Fibroblast of skin of scalp (primary cell): ENCODE data around the gene SNED1.

Experiments
- DNase-seq: peaks from one replicate; pipeline ENCODE4 v3.0.0-alpha.2; 2013

The SNED1 gene

DNA sequence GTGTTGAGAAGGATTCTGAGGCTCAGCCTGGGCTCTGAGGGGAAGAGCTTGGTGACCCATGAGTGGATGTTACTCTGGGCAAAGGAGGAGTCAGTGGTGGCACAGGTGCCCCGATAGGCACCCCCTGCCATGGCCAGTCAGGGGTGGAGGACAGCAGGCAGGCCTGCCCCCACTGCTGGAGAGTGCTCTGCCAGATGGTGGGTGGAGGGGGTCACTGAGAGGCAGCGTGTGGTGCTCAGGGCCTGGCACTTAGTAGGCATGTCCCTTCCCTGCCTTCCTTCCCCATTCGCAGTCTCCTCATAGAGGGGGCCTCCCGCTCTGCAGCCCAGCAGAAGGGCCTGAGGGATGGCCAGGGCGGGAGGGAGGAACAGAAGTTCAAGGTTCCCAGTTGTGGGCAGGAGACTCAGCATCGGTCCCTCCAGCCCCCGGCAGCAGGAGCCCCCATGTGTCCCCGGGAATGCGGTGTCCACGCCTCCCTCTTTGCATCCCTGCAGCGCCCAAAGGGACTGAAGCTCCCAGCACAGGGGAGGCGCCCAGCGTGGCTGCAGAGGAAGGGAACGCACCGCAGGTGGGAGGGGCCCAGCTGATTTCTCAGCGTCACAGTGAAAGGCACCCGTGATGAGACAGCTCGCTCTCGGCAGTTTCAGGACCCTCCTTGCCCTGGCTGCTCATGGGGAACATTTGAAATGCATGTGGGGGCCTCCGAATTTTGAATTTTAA is 5.7 kb upstream of the SNED1 start:
- no peak for DNase-seq

DNA sequence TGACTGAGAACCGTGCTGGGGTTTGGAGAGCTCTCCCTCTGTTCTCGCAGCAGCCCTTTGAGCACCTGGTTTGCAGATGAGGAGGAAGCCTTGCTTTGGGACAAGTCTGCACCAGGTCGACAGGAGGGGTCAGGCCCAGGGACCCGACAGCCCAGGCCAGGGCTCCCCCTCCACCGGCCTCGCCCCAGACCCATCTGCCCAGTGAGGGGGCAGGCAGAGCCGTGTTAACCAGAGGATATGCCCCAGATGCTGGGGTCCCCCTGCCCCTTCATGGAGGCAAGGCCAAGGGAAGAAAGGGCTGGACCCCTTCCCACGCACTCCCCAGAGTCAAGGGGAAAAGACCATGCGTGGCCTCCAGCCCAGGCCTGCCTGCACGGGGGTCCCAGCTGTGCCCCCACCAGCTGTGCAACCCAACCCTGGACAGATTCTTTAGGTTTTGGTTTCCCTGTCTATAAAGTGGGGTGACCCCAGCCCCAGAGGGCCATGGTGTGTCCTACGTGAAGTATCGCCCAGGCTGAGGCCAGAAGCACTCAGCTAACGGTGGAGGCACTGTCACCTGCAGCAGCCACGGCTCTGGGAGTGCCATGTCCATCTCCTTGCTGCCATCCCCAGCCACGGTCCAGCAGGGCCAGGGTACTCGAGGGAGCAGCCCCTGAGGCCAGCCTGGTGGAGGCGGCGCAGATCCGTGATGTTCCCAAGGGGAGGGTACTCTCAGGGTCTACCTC is 4.8 kb upstream of the SNED1 start:
- no peak for DNase-seq

DNA sequence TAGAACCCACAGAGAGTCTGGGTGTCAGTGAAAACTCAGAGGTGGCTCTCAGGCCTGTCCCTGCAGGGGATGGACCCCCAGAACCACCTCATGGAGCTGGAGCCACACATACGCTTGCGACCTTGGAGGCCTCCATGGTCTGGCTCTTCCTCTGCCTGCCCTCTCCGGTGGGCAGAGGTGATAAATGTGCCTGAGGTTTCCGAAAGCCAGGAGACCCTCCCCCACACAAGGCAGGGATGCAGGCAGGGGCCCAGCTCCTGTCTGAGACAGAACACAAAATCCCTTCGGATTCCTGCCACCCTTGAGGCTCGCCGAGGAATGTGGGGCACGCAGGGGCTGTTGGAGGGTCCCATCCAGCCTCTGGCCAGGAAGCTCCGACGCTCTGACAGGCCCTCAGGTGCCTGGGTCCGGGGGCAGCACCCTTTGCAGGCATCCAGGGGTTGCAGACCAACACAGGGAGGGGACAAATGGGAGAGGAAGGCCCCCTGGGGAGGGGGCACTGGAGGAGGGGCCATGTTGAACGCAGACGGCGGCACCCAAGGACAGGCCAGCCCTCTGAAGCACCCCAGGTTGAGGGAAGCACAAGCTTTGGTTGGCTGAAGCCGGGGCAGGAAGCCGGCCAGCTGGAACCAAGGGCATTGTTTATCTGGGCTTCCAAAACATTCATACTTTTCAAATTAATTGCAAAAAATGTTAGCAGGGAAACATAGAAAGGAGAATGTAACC is 4.1 kb upstream of the SNED1 start:
- DNase-seq, result no peak

DNA sequence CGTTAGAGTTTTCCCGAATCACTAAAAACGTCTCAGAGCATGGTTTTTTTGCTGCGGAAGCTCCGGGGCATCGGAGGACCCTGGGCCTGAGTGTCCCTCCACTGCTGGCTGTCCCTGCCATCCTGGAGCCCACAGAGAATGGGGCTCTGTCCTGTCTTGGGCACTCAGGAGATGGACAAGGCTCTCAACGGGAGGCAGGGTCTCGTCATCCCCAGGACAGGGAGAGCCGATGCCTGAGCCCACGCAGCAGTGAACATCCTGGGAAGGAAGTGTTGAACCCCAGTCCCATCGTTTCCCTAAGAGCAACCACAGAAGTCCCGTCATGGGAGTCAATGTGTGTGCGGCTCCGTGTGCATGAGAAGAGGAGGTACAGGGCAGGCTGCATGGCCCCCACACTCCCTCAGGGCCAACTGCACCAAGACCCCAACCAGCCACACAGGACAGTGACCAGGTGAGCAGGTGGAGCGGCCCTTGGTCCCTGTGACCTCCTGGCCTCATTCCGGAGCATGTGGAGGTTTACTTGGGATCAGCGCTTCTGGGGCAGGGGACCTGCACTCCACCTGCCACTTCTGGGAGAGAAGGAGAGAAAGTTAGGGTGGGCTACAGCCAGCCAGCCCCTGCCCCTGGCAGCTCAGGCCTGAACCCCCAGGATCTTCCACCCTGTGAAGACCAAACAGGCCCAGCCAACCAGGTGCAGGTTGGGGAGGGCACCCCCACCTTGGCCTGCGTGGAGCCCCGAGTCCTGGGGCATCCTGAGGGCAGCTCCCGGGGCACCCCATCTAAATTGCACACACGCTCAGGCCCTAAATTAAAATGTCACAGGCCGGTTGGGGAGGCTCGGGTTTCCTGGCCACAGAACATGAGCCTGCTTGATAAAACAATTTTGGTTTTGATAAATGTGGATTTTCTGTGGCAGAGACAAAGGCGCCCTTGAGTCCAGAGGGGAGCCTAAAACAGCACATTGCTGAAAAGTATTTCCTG is 3.1 kb upstream of the SNED1 start:
- DNase-seq, result no peak

DNA sequence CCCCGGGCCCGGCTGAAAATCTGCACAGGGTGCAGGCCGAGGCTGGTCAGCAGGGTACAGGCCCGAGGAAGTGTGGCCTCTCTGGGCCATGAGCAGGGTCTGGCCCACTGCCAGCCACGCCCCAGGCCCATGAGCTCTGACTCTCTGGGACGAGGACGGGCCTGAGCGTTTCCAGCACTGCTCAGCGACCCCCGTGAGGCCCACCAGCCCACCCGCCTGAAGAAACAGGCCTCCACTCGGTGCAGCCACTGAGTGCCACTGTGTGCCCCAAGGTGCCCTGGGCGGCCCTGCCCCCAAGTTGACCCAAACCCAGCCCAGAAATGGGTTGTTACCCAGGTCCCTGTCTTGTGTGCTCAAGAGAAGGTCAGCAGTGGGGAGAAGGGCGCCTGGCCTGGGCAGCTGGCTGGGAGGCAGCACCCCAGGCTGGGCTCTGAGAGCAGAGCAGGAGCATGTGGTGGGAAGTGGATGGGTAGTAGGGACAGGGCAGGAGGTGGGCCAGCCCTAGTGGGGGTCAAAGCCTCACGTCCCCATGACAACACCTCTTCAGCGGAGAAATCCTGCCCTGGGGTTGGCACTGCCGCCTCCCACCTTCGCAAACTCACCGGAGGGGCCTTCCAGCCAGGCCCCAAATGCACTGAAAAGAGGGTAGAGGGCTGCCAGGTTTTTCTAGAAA is 2.1 kb upstream of the SNED1 start:
- no peak for DNase-seq

DNA sequence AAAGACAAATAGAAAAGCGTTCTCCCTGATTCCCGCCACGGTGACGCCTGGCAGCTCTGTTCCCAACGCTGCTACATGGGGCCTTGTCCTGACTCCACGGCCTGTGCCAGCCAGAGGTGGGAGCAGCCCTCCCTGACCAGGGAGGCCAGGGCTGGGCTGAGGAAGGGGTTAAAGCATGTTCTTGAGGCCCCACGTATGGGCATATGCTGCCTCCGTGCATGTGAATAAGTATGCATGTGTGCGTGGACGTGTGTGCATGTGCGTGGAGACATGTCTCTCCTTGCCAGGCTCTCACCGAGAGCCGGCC is 1.6 kb upstream of the SNED1 start:
- no peak for DNase-seq

DNA sequence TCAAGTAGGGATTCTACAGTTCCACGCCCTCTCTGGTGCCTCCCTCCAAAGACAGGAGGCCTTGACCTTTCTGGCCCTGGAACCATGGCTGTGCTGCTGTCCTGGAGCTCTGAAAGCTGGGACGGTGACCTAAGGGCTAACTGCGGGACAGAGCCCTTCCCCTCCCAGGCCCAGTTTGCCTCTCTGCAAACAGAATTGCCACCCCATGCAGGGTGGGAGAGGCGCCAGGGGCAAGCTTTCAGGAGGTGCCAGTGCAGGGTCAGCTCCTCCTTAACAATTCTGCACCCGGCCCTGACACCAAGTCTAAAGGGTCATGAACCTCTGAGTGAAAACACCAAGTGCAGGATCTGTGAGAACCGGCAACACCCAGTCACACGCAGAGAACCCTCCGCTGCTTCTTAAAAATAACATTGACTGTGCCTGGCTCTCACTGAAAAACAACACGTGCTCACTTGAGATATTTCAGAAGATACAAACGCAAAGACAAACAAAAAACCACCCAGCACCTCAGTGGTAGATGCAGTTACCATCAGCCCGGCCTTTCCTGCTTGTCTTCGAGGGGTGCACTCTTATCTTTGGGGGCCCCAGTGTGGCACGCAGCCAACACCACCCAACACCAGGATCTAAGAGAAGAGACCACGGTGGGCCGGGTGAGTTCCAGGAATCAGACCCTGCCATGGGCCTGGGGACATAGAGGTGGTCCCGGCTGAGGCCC is 1.1 kb upstream of the SNED1 start:
- peak; percentile 13 for DNase-seq

DNA sequence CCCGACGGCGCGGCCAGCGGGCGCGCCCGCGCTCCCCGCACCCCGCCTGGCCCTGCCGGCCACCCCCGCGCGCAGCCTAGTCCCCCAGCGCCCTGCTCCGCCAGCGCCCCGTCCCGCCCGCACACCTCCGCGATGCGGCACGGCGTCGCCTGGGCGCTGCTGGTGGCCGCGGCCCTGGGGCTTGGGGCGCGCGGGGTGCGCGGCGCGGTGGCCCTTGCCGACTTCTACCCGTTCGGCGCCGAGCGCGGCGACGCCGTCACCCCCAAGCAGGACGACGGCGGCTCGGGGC is 232 bp downstream of the SNED1 start:
- no peak for DNase-seq

DNA sequence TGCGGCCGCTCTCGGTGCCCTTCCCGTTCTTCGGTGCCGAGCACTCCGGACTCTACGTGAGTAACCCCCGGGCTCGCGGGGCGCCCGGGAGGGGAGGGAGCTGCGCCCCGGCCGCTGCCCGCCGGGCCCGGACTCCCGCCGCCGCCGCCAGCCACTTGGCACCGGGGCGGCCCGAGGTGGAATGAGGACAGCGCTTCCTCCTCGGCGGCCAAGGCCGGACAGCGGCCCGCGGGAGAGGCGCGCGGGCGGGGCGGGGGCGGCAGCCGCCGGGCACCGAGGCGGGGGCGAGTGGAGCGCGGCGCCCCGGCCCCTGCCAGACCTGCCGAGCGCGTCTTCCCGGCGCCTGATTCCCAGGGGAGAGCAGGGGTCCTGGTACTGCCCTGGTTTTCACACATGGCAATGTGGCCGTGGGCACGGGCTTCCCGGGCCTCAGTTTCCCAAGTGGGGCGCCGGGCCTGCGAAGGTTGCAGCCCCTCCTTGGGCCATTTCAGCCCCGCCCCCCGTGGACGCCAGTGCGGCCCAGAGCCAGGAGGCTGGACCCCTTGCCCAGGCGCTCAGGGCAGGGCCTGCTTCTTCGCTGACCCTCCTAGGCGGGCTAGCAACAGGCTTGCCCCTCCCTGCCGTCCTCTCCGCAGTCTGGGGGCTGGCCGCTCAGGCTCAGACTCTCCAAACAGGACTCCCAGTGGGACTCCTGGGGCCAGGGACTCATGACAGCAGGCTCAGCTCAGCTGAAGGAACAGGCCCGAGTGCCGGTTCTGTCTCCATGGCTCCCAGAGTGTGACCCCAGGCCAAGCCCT is 775 bp downstream of the SNED1 start:
- DNase-seq, result peak; percentile 12

DNA sequence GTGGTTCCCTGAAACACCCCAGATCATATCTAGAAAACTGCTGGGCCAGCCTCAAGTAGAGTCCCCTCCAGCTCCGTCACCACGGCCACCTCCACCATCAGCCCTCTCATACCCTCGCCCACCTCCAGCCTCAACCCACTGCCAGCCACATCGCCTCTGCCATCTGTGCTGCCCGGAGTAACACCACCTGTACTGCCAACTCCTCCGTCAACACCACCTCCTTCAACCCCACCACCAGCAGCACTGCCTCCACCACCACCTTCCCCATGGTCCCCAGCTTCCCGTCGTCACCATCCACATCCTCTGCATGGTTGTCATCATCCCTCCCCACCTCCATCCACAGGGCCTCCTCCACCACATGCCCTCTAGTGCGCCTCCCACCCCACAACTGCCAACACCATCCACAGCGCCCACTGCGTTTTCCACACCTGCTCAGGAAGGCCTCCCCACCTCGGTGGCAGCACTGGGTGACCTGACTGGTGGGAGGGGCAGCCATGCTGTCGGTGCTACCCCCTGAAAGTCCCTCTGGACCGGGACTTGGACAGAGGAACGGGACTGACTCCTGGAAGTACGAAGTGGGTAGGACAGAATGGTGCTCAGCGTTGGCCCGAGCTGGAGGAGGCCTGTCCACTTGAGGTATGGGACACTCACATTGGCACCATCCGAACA is 1.6 kb downstream of the SNED1 start:
- DNase-seq, result no peak

DNA sequence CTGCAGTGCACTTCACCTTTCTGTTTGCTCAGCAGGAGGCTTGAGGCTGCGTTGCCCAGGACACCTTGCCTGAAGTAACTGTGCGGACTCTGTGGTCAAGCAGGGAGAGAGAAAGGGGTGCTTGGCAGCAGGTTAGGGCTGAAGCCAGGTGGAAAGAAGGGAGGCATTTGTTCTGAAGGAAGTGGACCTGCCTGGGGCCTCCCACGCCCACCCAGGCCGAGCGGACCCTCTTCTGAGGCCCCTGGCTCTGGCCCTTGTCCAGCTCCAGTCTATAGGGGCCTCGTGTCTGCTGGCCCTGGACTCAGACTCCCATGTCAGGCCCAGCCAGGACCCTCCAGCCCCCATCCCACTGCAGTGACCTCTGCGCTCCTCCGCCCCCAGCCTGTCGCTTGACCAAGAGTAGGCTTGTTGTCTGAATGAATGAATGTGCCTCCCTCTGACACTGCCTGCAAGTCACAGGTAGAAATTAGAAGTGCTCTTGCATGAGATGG is 2.5 kb downstream of the SNED1 start:
- DNase-seq, result no peak

DNA sequence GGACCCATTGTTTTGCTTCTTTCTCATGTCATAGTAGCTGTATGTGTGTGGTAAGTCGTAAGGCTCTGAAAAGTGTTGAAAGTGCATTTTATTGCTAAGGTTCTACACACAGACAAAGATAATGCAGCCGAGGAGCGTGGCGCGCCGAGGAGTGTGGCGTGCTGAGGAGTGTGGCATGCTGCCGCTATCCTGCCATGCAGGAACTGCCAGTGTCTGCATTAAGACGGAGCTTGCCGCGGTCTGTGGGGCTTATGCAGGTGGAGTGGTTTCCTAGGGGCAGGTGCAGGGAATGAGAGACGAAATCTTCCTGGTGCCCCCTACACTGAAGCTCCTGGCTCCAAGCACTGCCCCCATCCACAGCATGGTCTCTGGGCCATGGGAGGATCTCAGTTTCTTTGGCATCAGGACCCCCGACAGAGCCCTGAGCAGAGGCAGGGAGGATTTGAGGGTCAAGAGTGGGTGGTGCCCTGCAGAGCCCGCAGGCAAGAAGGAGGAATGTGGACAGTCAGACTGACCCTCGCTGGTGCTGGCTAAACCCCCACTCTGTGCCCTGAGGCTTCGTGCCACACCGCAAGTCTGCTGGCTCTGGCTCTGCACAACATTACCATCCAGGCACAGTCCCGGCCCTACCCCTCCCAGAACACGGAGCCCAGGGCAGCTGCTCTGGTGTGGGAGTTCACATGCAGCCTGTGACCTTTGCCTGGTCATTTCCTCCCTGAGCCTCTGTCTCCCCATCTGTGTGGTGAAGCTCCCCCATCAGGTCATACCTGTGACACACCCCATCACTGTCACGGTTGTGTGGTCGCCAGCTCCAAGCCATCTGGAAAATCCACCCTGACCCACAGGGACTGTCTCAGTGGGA is 3.2 kb downstream of the SNED1 start:
- DNase-seq, result no peak

DNA sequence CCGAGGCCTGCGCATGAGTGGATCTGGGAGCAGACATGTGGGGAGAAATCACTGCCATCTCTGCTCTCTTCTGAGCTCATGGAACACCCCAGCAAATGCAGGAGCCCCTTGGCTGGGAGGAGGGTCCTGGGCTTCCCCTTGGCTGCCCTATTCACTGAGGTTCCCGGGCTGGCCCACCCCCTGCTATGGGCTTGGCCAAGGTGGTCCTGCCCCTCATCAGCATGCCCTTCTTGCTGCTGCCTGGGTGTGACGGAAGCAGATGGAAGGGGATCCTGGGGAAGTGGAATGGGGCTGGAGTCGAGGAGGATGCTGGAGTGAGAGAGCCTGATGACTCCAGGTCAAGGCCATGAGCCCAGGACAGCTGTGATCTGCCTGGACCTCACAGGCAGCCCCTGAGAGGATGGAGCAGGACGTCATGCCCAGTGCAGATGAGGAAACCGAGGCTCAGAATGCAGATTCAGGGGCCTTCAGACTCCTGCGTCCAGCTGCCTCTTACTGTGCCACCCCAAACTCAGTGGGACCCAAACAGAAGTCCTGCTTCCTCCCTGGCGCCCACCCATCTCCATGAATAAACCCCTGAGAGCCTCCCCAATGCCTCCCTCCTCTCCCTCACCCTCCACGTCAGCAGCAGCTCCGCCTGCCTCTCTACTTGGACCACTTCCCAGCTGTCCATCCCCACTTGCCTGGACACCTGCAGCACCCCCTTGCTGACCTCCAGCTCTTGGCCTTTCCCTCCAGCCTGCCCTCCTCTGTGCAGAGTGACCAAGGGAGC is 4.0 kb downstream of the SNED1 start:
- DNase-seq, result no peak

DNA sequence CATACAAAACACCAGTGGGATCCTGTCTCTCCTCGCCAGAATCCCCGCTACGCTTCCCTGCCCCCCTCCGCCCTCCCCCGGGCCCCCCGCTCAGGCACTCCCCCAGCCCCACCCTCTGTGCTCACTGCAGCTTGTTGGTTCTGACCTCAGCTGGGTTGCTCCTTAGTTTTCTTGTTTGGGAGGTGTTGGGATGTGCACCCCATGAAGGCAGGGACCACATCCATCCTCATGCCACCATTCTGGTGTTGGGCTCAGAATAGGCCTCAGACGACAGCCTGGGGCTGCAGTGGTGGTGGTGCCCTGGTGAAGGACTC is 4.6 kb downstream of the SNED1 start:
- no peak for DNase-seq

DNA sequence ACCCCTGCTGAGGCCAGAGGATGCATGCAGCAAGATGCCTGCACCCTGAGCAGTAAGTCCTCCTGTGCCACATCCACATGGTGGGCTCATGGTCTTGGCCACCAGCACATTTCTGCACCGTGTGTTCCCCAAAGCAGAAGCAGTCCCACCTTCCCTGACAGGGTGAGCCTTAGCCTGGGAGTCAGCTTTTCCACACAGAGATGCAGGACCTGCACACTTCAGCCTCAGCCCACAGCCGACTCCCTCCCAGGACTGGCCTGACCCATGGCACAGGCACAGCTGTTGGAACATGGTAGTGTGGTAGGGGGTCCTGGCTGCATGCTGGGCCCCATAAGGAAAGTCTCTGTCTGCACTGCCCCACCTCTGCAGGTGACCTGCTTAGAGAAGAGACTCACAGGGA is 5.0 kb downstream of the SNED1 start:
- no peak for DNase-seq

DNA sequence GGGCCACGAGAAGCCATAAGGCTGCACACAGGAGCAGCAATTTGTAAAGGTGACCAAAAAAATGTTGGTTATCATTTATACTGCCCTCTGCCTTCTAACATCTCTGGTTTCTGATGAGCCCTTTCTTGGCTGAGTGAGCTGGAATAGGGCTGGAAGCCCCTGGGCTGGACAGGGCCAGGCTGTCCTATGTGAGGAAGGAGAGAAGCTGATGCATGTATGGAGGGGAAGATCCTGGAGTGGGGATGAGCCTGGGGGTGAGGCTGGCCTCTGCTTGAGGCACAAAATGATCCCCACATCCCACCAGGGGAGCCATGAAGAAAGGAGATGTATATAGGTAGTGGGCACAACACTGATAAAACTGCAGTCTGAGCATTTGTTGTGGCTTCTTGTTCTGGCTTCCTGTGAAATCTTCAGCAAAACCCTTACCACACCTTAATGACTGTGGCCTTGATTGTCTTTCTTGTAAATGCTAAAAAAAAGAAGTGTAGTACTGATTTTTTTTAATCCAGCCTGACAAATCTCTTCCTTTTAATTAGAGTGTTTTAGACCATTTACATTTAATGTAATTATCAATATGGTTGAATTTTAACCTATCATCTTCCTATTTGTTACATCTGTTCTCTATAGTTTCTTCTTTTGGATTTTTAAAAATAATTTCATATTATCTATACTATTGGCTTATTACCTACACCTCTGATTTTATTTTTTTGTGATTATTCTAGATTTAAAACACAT is 5.6 kb downstream of the SNED1 start:
- DNase-seq, result no peak

DNA sequence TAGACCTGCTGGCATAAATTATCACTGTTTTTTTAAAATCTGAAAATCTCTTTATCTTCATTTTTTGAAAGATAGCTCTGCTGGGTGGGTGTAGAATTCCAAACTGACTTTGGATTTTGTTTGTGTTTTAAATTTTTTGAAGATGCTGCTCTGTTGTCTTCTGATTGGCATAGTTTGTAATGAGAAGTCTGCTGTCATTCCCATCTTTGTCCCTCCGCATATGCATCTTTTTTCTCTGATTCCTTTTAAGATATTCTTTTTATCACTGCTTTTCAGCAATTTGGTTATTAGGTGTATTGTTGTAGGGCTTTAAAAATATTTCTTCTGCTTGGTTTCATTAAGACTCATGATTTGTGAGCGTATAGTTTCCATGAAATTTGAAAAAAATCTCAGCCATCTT is 7.2 kb downstream of the SNED1 start:
- no peak for DNase-seq

DNA sequence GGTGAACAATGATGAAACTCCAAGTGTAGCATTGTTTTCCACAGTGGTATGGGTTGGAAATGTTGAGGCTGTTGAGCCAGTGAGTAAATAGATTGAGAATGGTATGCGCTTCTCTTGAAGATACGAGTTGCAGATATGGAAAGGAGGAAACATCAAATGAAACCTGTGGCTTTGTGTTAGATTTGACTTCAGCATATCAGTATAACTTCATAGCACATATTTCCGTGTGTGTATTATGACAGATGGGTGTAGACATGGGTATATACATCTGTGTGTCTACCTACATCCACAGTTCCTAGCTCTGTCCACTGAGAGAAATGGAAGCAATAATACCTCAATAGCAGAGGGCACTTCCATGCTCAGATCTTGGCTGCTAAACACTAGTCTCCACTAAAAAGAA is 8.0 kb downstream of the SNED1 start:
- DNase-seq, result no peak
